GM21737 (cell line): ENCODE measurements around the gene GAS6.
"Not testable (repeated sequence)": the region's sequence is repeated elsewhere in the genome, so short reads cannot be mapped to it uniquely, and the experiment has no call there.

Experiments
- ATAC-seq: cut with Tn5 transposase; IDR thresholded peaks from one replicate; pipeline ENCODE4 v1.9.1; 2021; ENCODE audit warnings: mild to moderate bottlenecking, moderate library complexity; ENCODE audit not compliant: unreplicated experiment

GAS6 gene

DNA sequence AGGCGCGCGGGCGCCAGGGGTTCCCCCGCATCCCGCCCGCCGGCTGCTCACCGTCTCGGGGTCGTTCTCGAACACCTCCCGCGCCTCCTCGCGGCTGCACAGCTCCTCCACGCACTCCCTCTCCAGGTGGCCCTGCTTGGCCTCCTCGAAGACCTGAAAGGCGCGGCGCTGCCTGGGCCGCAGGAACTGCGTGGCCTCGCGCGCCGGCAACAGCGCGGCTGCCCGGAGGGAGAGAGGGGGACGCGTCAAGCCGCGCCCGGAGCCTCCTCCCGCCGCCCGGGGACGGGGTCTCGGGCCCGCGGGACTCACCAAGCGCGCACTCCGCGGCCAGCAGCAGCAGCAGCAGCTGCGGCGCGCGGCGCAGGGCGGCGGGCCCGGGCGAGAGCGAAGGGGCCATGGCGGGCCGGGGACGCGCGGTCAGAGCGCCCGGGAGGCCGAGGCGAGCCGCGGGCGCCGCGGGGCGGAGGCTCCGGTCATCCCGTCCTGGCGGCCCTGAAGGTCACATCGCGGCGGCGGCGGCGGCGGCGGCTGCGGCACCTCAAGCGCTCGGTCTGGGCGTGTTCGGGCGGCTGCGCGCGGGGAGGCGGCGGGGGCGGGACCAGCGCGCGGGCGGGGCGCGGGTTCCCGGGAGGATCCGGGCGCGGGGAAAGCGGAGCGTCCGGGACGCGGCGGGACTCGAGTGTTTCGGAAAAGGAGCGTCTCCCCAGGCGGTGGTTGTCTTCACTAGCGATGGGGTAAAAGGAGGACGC lies at the start of gene GAS6:
TSS of gene GAS6 (minus strand) at position 553 of the 749 bp plus-strand sequence. CDS start at position 397, 156 bp downstream.
- ATAC-seq, result no peak

DNA sequence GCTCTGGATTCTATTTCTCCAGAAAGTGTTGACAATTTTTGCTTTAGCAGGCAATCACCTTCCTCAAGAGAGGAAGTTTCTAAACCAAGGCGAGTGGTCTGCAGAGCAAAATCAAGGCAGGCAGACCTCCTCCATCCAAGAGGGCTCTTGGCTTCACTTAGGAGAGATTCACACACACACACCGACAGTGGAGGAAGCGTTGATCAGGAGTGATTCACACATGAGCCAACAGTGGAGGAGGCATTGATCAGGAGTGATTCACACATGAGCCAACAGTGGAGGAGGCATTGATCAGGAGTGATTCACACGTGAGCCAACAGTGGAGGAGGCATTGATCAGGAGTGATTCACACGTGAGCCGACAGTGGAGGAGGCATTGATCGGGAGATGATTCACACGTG lies 49.5 kb upstream of the GAS6 start:
- ATAC-seq, result not testable (repeated sequence)

DNA sequence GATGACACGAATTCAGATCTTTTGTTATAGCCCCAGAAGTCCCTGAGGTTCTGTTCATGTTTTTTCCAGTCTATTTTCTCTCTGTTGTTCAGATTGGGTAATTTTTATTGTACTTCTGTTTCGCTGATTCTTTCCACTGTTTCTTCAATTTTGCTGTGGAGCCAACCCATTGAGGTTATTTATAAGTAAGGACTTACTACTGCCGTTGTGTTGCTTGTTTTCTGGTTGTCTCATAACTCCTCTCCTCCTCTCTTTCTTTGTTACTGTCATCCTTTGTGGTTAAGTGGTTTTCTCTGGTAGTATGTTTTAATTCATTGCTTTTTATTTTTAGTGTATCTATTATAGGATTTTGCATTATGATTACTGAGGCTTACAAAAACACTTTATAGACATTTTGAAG lies 48.7 kb upstream of the GAS6 start:
- ATAC-seq, result no peak

DNA sequence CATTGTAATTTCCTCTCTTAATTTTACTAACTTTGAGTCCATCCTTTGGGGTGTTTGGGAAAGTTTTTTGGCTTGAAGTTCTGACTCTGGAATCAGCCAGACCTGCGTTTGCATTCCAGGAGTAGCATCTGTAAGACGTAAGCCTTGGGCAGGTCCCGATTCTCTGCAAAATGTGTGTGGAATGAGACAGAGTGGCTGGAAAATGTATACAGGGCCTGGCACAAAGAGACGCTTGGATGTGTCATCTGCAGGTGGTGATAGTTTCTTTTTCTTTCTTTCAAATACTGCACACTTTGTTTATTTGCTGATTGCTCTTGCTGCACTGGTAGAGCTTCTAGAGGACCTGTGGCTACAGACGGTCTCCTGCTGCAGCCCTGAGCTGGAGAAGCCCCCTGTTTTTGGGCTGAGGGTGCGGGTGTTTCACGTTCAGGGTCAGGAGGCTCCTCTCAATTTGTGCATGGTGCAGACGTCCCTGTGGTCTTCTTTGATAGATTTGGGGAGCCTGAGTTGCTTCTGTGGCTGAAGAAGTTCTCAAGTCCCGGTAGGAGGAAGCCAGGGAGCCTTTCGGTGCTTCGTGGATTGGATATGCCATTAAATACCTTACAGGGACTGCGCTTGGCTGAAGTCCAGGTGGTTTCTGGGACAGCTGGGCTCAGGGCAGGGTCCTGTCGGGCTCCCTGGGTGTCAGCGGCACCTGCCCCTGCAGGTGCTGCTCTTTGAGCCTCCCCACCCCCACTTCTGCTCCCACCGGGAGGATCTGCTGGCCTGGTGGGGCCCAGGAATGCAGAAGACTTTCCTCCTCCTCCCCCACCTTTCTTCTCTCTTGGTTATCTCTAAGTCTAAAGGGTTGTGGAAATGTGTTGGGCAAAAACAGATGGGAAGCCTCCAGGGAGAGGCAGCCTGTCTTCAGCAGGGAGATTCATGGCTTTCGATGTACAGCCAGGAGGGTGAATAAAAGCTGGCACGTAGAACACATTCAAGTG lies 44.0 kb upstream of the GAS6 start:
- no peak for ATAC-seq

DNA sequence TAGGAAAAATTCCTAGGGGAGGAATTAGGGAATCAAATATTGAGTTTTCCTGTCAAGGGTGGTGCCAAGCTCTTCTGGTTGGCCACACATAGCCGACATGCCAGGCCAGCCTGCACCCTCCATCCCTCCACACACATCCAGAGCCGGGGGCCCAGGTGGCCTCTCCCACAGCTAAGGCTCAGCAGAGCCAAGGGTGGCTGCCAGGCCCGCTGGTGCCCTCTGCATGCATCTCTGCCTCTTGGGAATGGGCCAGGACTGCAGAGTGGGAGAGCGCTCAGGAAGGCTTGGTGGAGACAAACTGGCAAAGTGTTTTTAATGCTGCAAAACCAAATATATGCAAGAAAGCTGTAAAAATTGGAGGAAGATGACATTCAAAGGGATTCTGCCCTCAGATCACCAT lies 42.7 kb upstream of the GAS6 start:
- no peak for ATAC-seq

DNA sequence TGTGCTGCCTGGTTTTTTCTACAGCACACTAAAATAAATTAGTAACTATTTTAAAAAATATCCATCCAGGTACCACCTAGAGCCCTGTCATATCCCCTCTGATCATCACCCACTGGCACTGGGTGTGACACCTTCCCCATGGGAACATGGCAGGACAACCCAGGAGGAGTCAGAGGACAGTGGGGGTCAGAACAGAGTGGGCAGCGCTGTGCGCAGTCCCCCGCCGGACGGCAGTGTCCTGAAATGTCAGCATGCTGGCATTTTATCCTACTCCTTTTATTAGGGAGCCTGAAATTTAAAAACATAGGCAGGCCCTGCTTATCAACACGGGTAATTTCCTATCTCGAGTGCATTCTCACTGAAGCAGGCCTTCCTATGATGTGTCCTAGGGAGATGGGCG lies 42.1 kb upstream of the GAS6 start:
- no peak for ATAC-seq

DNA sequence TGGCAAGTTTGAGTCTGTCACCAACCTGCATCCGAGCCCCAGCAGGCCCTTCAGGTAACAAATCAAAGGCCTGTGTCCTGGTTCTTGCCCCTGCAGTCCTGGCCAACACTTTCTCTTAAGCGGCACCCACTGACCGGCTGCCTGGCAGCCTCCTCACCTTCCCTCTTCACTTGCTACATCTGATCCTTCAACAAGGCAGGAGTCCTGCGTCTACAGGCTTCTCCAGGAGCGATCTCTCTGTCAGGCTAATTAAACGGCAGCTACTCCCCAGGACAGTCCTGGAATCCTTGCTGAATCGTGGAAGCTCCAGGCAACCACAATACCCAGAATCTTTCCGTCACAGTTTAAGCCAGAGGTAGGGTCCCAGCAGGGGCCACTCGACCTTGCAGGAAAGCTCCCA lies 41.1 kb upstream of the GAS6 start:
- ATAC-seq, result no peak

DNA sequence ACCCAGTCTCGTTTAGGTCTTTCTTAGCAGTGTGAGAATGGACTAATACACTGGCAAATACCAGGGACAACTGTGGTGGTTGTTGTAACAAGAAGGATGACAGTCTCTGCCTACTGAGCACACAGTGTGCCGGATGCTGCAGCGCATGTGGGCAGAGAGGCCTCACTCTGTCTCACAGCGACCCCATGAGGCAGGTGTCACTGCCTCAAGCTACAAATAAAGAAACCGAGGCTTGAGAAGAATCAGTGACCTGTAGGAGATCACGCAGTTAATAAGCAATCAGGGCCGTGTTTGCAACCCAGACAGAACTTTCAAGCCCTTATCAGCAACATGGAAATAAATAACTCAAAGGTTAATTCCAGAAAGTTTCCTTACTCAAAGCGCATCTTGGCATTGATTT lies 40.5 kb upstream of the GAS6 start:
- ATAC-seq, result no peak

DNA sequence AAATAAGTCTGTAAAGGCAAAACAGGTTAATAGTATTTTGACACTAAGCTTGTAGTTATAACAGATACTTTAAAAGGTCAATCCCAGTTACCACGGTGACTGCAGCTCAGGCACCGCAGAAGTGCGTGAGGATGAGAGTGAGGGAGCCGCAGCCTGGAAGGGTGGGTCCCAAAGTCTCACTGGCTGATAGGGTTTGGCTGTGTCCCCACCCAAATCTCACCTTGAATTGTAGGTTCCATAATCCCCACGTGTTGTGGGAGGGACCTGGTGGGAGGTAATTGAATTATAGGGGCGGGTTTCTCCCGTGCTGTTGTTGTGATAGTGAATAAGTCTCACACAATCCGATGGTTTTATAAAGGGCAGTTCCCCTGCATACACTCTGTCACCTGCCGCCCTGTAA lies 40.0 kb upstream of the GAS6 start:
- ATAC-seq, result no peak

DNA sequence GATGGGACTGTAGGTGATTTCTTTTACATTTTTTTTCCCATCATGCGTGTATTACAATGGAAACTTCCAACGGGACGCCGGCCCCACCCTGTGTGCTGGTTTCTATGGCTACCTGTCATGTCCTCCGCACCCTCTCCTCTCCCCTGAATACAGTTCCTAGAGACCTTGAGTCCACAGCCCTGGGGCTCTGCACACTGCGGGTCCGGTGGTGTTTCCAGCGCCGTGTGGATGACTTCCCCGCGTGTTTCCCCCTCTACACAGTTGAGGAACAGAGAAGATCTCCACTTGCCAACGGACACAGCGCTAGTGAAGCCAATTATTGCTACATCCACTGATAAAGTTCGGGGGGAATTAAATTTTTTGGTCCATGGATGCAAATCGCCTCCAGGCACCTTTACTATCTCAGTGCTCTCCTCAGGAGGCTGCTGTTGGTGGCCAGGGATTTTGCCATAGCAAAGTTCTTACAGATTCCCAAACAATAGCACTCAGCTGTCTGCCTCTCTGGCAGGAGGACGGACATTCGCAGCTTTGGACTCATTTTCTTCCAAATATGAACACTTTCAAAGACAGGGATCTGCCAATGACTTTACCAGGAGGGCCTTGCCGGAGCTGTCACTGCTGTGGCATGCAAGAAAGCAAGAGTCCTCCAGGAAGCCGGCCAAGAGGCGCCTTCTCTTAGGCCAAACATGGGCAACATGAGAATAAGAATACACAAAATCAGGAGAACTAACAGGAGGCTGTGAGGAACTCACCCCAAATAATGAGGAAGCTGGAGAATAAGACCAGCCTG lies 39.3 kb upstream of the GAS6 start:
- no peak for ATAC-seq

DNA sequence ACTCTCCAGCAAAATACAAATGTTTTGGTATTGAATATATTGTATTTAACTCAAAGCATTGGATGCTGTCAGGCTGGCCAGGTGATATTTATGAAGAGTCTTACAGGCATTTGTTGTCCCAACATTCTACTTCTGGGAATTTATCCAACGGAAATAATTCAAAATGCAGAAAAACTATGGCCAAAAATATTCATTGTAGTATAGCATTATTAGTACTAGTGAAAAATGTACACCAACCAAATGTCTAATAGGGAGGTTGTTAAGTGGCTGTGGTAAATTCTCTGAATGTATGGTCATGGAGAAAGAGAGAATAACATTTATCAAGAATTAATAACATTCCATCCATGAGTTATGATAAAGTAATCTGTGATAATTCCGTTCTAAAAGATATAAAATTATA lies 38.6 kb upstream of the GAS6 start:
- no peak for ATAC-seq

DNA sequence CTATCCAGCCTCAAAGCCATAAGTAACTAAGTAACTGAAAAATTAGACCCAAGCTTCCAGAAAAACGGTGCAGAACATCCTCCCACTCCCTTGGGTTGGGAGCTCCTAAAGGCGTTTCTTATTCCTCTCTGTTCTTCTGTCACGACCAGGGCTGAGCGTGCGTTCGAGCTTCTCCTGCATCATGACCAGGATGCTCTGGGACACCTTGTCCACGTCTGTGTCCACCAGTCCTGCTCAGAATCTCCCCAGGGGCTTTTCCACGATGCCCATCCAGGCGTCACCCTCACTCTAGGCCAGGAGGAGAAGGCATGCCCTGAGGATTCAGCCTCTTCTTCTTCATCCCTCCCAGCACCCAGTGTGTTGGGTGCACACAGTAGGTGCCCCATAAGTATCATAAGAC lies 37.8 kb upstream of the GAS6 start:
- ATAC-seq, result no peak

DNA sequence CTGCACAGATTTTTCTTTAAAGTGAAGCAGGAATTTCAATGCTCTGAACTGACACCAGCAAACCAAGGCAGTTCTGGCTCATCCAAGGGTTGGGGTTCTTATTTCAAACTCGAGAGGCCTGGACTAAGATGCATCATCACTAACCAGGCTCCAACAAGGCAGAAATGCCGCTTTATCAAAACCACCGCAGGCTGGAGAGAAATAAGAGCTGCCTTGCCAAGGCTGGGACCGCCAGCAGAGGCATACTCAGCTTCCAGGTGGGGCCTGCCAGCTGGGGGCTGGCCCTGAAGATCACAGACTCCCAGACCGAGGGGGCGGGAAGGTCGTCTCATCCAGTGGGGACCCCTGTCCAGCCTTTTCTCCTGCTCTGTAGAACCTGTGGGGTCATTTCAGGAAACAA lies 37.4 kb upstream of the GAS6 start:
- no peak for ATAC-seq

DNA sequence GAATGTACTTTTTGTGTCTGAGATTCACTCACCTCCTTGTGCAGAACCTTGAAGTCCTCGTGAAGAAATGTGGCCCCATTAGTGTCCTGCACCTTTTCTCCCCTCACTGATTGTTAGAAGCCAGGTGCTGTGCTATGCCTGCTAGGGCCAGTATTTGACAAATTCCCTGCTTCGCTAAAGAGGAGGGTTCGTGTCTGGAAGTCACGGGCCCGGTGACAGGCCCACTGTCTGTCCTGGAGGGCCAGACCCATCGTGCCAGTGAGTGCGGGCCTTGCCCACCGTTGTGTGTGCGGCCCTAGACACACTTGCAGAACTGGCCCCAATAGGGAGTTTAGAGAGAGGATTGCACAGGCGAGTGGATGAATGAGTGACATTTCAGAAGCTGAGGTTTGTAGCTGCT lies 36.8 kb upstream of the GAS6 start:
- ATAC-seq, result no peak

DNA sequence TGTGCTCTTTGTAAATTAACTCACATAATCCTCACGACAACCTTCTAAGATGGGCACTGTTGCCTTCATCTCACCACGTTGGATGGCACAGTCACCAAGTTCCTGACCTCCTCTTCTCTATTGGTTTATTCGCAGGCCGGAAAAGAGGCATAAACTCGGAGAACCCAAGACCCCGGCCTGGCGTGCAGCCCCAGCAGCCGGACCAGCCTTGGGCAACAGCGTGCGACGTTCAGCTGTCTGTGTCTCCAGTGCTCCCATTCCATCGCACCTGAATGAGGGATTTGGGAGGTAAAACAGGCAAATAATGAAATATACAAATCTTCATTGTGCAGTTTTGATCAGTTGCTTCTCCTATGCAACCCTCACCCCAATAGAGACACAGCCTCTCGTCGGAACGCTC lies 34.5 kb upstream of the GAS6 start:
- no peak for ATAC-seq

DNA sequence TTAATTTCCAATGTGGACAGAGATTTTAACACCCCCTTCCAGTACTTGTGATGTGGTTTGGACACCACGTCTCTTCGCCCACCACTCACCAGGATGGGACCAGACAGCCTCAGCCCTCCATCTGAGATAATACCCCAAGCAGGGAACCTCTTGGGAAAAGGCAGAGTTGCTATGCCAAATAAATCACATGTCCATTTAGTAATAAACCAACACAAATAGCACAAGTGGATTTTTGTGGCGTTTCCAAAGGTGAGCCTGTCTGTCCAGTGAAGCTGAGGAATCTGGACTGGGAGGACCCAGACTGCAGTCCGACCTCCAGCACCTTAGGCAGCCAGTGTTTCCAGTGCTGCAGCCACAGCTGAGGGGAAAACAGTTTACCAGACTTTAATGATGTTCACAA lies 34.1 kb upstream of the GAS6 start:
- ATAC-seq, result no peak

DNA sequence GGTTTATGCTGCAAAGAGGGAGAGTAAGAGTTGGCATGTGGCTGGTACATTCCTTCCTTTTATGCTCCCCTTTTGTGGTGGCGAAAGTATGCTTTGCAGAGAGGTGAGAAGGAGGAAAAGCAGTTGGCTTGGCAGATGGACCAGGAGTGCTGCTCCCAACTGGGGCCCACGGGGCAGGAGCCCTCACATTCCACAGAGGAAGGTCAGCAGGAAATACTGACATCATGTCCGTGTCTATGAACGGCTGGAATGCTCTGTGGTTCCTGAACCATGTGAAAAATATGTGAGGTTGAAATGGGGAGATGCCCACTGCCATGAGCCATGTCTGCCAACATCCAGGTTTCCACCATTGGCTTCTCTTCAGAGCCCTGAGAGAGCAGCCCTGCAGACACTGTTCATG lies 33.3 kb upstream of the GAS6 start:
- no peak for ATAC-seq

DNA sequence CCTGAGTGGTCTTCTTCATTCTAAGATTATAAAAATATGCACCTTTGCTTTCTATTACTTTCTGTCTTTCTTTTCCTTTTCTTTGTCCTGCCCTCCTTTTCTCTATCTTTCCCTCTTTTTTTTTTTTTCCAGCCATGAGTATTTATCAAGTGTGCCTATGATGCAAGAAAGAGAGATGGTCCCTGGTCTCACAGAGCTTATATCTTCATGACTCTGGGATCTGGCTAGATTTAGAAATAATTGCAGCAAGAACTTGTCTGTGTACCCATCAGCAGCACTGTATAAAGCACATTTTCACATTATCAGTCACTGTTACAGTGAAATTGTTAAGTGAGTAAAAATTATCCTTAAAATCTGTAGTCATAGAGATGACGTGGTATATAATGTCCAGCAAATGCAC lies 31.6 kb upstream of the GAS6 start:
- no peak for ATAC-seq

DNA sequence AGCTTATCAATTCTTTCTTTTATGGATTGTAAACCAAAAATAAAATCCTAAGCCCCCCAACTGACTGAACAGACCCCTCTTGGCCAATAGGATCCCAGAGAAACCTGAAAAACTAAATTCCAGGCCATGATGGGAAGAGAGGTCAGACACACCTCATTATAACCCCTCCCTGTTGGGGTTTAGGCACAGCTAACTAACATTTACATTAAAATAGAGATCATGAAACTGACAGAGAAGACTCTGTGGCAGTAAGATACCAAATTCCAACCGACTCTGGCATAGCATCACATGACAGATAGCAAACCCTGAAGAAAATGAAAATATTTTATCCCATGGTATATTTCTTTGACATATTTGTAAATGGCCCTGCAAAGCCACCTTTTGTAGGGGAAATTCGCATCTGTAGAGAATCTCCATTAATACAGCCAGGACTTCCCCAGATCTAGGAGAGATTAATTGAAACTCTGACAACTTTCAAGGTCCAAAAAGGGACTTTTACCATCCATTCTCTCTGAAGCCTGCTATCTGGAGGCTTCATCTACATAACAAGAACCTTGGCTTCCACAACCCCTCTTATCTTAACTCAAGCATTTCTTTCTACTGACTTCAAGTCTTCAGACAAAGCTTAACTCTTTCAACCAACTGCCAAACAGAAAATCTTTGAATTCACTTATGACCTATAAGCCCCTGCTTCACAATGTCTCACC lies 27.1 kb upstream of the GAS6 start:
- no peak for ATAC-seq

DNA sequence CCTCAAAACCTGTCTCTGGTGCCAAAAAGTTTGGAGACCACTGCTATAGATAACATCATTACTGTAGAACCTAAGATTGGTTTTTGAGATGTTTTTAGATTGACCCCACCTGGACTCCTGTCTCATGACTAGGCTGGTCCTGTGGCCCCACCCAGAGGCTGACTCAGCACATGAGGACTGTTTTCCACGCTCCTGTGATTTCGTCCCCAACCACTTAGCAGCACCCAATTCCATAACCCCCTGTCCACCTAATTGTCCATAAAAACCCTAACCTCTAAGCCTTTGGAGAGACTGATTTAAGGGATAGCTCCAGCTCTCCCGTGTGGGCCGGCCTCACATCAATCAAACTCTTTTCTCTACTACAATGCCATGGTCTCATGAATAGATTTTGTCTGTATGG lies 25.6 kb upstream of the GAS6 start:
- no peak for ATAC-seq
